HG03565 (cell line): ENCODE results near the gene MYADM.
"Not testable (repeated sequence)": the region's sequence is repeated elsewhere in the genome, so short reads cannot be mapped to it uniquely, and the experiment has no call there.

Experiments used
- ATAC-seq: cut with Tn5 transposase; IDR thresholded peaks from one replicate; pipeline ENCODE4 v1.9.1; 2021; ENCODE audit warnings: mild to moderate bottlenecking, moderate library complexity; ENCODE audit not compliant: unreplicated experiment

Gene MYADM

DNA sequence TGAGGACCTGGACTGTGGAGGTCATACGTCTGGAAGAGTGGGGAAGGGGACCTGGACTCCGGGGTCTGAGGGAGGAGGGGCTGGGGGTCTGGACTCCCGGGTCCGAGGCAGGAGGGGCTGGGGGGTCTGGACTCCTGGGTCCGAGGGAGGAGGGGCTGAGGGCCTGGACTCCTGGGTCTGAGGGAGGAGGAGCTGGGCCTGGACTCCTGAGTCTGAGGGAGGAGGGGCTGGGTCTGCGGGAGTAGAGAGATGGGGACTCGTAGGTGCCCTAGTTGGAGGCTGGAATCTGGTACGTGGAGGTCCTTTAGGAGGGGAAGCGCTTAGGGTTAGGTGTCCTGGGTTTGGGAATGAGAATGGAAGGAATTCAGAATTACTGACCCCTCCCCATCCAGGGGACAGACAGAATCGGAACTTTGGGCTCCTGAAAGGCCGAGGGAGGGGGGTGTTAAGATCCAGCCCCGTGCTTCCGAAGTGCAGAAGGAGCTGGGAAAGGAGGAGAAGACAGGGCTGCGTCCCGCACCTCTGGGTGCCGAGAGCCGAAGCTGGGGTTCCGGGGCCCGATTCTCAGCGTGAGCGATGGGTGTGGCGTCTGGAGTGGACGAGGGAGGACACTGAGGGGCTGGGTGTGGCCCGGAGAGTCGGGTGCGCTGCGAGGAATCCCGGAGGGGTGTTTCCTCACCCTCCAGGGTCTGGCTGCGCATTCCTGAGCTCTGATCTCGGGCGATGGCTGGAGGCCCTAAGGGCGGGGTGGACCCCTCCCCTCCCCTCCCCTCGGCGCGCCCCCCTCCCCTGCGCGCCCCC is 608 bp downstream of the MYADM start:
- ATAC-seq = no peak

DNA sequence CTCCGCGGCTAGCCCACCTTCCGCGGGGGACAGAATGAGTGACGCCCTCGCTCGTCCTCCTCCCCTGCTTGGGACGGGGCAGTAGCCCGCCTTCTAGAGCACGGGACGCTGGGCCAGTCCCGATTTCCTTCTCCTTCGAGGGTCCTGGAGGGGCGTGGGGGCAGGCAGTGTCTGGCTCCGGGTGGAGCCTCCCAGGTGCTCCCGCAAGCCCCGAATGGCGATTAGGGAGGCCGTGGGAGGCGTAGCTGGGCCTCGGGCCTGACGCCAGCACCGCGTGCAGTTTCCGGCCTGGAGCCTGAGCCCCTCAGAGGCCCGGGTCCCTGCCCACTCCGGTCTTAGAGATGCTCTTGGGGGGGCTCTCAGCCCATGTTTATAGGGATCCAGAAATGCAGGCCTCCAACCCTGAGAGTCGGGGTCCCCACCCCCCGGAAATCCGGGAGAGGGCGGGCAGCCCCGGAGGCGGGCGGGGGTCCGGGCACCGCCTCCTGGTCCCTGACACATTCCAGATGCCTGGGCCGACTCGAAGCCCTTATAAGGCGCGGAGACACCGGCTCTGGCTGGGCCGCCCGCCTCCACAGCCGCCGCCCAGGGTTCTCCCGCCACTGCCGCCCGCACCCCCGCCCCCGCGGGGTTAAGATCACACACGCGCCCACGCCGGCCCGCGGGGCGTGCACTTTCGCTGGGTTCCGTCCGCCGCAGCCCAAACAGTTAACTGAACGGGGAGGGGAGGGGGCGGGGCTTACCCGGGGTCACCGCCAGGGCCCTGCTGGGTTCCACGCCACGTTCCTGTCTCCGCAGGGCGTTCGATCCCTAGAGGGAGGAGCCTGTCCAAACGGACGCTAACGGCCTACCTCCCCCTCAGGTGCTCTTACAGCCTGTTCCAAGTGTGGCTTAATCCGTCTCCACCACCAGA is 1.5 kb downstream of the MYADM start:
- no peak for ATAC-seq

DNA sequence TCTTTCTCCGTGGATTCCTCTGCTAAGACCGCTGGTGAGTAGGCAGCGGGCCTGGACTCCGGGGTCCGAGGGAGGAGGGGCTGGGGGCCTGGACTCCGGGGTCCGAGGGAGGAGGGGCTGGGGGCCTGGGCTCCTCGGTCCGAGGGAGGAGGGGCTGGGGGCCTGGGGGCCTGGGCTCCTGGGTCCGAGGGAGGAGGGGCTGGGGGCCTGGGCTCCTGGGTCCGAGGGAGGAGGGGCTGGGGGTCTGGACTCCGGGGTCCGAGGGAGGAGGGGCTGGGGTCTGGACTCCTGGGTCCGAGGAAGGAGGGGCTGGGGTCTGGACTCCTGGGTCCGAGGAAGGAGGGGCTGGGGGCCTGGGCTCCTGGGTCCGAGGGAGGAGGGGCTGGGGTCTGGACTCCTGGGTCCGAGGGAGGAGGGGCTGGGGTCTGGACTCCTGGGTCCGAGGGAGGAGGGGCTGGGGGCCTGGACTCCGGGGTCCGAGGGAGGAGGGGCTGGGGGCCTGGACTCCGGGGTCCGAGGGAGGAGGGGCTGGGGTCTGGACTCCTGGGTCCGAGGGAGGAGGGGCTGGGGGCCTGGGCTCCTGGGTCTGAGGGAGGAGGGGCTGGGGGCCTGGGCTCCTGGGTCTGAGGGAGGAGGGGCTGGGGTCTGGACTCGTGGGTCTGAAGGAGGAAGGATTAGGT is 2.3 kb downstream of the MYADM start:
- ATAC-seq = not testable (repeated sequence)

DNA sequence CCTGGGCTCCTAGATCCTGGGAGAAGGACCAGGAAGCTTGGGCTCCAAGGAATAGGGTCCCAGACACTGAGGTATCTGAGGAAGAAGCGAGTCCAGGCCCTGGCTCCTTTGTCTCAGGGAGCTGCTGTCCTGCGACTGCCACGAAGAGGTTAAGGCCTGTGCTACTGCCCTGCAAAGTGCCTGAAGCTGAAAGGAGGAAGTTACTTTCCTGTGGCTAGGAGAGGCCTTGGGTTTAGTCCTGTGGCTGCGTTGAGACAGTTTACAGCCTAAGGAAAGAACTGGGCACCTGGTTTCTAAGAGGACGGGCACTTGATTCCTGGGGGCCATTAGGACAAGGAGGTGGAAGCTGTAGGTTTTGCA is 2.8 kb downstream of the MYADM start:
- ATAC-seq = no peak

DNA sequence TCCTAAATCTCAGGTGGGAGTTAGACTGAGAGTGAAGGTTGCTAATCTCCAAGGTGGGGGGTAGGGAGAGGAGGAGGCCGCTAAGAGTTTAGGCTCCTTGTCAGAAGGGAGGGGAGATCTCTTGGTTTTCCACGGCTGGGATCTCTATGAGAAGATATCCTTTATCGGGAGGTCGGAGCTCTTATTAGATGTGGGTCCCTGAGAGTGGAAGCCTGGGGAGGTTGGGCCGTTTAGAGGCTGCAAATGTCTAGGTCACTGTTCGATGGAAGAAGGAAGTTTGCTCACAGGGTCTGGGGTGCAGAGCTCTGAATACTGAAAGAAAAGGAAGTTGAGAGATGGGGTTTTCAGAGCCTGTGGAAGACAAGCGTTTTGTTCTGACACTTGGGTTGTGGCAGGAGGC is 3.8 kb downstream of the MYADM start:
- no peak for ATAC-seq

DNA sequence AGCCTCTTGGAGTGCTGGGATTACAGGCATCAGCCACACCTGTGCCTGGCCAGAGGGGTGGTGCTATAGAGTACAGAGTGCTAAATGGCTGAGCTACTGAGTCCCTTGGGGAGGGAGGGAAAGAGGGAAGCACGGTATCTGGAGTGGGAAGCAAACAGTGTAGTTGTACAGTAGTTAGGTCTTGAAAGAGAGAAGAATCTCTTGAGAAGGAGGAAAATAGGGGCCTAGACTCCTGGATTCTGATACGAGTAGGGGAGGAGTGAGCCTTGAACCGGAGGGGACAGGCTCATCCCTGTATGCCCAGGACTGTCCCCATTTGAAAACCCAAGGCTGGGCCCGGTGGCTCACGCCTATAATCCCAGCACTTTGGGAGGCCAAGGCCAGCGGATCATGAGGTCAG is 5.1 kb downstream of the MYADM start:
- ATAC-seq = no peak

DNA sequence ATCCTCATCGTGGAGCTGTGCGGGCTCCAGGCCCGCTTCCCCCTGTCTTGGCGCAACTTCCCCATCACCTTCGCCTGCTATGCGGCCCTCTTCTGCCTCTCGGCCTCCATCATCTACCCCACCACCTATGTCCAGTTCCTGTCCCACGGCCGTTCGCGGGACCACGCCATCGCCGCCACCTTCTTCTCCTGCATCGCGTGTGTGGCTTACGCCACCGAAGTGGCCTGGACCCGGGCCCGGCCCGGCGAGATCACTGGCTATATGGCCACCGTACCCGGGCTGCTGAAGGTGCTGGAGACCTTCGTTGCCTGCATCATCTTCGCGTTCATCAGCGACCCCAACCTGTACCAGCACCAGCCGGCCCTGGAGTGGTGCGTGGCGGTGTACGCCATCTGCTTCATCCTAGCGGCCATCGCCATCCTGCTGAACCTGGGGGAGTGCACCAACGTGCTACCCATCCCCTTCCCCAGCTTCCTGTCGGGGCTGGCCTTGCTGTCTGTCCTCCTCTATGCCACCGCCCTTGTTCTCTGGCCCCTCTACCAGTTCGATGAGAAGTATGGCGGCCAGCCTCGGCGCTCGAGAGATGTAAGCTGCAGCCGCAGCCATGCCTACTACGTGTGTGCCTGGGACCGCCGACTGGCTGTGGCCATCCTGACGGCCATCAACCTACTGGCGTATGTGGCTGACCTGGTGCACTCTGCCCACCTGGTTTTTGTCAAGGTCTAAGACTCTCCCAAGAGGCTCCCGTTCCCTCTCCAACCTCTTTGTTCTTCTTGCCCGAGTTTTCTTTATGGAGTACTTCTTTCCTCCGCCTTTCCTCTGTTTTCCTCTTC is 6.3 kb downstream of the MYADM start:
- ATAC-seq = no peak

DNA sequence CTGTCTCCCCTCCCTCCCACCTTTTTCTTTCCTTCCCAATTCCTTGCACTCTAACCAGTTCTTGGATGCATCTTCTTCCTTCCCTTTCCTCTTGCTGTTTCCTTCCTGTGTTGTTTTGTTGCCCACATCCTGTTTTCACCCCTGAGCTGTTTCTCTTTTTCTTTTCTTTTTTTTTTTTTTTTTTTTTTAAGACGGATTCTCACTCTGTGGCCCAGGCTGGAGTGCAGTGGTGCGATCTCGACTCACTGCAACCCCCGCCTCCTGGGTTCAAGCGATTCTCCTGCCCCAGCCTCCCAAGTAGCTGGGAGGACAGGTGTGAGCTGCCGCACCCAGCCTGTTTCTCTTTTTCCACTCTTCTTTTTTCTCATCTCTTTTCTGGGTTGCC is 6.9 kb downstream of the MYADM start:
- no peak for ATAC-seq

DNA sequence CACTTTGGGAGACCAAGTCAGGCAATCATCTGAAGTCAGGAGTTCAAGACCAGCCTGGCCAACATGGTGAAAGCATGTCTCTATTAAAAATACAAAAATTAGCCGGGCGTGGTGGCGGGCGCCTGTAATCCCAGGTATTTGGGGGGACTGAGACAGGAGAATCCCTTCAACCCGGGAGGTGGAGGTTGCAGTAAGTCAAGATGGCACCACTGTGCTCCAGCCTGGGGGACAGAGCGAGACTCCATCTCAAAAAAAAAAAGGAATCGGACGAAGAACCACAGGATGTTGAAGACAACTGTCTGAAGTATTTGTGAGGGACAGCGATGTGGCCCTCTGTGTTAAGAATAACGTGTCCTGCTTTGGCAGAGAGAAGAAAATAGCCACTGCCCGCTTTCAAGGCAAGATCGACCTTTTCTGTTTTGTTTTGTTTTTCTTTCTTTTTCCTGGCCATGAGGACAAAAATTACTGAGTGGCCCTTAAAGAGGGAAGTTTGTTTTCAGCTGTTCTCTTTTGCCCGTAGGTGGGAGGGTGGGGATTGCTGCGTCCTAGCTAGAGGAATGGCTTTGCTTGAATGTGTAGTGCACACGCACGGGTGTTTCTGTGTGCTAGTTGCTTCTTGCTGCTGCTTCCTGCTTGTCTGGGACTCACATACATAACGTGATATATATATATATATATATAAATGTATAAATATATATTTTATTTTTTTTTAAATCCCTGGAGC is 8.1 kb downstream of the MYADM start:
- ATAC-seq = no peak

DNA sequence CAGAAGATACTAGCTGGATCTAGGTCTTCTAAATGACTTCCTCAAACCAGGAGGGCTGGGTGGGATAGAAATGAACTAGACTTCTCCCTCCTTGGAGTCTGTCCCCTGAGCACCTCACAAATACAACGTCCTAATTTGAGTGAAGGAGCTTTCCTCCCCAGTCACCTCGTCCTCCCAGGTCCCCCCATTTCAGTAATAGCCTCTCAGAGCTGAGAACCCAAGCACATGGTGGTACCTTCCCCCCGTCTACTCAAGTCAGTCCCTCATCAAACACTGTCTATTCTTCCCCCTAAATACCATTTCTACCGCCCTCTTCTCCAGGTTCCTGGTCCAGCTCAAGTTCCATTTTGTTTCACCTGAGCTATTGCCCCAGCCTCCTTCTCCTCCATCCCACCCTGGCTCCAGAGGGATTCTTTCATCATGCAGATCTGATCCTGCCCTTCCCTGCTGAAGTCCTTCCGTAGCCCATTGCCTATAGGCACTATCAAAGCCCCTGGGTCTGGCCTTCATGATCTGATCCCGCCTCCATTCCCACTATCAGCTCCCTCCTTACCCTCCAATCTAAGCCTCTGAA is 9.1 kb downstream of the MYADM start:
- ATAC-seq = no peak

DNA sequence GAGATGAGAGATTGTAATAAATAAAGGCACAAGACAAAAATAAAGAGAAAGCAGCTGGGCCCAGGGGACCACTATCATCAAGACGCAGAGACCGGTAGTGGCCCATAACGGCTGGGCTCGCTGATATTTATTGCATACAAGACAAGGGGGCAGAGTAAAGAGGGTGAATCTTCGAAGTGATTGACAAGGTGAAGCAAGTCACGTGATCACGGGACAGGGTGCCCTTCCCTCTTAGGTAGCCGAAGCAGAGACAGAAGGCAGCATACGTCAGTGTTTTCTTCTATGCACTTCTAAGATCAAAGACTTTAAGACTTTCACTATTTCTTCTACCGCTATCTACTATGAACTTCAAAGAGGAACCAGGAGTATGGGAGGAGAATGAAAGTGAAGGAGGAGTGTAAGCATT is 9.7 kb downstream of the MYADM start:
- no peak for ATAC-seq

DNA sequence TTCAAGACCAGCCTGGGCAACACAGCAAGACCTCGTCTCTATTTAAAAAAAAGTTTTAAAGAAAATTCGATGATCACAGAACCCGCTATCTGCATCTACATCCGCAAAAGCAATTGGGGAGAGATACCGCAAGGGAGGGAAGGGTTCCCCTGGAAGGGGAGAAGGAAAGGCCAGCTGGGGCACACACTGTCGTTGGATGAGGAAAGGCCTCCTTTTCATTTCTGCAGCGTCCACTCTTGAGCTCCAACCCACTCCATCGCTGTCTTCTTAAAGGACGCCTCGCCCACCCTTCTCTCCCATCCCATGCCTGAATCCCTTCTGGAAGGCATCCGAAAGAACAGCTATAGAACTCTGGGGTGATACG is 11.1 kb downstream of the MYADM start:
- ATAC-seq = no peak

DNA sequence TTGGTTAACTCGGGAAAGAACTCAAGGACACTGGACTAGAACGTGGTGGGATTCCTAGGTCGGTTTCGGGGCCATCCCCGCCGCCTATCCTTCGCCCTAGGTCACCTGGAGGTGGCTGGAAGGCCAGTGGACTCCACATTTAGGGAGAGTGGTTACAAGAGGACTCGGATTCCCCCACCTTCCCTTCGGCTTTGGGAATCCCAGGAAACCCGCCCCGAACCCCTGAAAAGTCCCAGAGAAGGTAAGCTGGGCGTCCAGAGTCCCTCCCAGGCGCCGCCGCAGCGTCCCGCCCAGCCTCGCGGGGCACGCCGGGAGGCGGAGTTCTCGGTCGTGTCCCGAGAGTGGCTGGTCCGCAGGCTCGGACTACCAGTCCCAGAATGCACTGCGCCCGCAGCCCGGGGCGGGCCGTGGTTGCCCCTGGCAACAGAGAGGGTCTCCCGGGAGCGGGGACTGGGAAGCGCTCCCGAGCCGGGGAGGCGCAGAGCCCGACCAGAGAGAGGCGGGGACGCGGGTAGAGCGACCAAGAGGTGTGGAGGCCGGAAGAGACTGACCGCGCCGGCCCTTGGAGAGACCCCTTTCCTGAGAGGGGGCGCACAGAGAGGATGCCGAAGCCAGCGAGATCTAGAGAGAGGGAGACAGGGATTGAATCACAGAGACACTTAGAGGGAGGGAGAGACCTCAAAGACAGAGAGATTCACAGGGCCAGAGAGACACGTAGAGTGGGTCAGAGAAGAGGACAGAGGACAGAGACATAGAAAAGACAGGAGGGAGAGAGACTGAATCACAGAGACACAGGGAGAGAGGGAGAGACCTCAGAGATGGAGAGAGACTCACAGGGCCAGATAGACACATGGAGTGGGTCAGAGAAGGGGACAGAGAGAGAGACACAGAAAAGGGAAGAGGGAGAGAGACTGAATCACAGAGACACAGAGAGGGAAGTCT is 11.7 kb downstream of the MYADM start:
- ATAC-seq = peak; percentile 85

DNA sequence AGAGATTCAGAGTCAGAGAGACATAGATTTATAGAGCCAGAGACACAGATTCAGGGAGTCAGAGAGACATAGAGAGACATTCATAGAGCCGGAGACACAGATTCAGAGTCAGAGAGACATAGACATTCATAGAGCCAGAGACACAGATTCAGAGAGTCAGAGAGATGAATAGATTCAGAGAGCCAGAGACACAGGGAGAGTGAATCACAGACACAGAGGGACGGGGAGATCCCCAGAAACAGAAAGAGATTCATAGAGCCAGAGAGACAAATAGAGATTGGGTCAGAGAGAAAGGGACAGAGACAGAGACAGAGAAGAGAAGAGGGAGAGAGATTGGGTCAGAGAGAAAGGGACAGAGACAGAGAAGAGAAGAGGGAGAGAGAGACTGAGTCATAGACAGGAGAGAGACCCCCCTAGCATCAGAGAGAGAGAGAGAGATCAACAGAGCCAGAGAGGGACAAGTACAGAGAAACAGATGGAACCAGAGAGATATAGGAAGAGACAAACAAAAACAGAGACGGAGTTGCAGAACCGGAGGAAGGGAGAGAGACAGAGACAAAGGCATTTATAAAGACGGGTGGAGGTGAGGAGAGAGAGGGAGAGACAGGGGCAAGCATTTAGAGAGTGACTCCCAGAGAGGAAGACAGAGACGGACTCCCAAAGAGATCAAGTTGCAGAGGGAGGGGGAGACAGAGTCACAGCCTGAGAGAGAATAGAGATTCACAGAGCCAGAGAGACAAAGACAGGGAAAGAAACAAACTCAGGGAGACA is 13.2 kb downstream of the MYADM start:
- no peak for ATAC-seq

DNA sequence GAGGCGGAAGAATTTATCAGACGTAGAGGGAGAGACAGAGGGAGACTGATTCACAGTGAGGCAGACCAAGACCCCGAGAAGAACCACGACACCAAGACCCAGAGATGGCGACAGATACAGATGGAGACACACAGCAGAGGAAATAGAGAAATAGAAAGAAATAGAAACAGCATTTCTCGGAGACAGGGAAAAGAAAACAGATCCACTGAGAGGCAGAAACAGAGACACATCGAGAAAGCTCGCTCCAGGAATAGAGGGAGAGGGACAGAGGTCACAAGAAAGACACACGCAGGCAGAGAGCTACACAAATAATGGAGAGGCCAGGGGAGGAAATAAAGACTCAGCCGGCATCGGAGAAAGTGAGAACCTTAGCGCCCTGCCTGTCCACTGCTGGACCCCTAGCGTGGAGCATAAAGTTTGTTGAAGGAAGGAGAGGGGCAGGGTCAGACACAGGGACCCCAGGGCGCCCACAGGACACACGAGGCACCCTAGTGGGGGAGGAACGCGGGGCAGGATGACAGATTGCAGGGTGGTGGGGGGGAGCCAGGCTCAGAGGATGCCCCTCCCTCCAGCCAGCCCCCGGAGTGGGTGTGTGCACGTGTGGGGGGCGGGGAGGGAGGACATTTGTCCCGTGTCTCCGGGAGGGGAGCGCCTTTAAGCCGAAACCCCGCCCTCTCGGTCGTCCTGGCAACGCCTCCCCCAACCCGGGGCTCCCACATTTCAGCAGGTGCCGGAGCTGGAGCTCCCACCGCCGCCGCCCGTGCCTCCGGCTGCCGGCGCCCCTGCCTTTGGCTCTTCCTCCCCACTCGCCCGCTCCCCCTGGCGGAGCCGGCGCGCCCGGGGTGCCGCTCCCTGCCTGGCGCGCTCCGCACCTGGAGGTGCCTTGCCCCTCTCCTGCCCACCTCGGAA is 14.1 kb downstream of the MYADM start, which contains the start of gene PRKCG:
Gene PRKCG (plus strand): TSS at position 716 of the 909 bp plus-strand sequence. CDS start 298 bp downstream, outside the sequence.
- no peak for ATAC-seq

DNA sequence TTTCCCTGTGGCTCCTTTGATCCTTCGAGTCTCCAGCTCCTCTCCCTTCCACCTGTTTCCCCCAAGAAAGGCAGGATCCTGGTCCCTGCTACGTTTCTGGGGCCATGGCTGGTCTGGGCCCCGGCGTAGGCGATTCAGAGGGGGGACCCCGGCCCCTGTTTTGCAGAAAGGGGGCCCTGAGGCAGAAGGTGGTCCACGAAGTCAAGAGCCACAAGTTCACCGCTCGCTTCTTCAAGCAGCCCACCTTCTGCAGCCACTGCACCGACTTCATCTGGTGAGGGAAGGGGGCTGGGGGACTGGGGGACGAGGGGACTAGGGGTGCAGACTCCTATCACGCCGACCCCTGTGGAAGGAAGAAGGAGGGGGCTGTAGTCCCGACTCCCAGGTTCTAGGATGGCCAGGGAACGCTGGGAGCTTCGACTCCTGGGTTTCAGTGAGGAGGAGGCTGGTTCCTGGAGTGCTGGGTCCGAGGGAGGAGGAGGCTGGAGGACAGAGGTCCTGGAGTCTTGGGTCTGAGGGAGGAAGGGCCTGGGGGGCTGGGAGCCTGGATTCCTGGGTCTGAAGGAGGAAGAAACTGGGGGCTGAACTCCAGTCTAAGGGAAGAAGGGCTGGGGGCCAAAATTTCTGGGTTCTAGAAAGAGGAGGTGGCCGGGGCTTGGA is 14.8 kb downstream of the MYADM start:
- ATAC-seq = no peak
